Common myeloid progenitor, CD34-positive (primary cell): Measurements from ENCODE around the gene GUCY1A2.

Experiments used
- CTCF ChIA-PET: fragments of 350-600 bp; sonication (Branson Sonifier 250); formaldehyde crosslinking; loops from one replicate; lab custom pipeline; 2021; ENCODE audit warnings: antibody characterized with exemption; lab: Charles Lee
- POLR2A ChIA-PET: fragments of 350-600 bp; sonication (Branson Sonifier 250); formaldehyde crosslinking; loops from one replicate; lab custom pipeline; 2021; ENCODE audit warnings: antibody characterized with exemption; lab: Charles Lee
- DNase-seq, 3 donors: peaks; one replicate each; pipeline versions ENCODE4 v3.0.0 to v3.0.0-alpha.2; 2013
- H3K27ac ChIP-seq, 2 experiments: 1 replicate in 1 of 2; 2 replicates in 1 of 2; pipeline ENCODE4 v1.7.0; 2013; ENCODE audit warnings: inconsistent platforms in 2 of 2, low read length in 2 of 2, mild to moderate bottlenecking in 2 of 2, low read depth in 1 of 2, moderate library complexity in 1 of 2; ENCODE audit not compliant: severe bottlenecking in 2 of 2, insufficient read depth in 1 of 2, poor library complexity in 1 of 2
- H3K27me3 ChIP-seq, 5 experiments: replicated peaks in 2 of 5; 1 replicate in 3 of 5; 2 replicates in 2 of 5; pipeline versions ENCODE4 v1.6.1 to v1.7.0; 2013; ENCODE audit warnings: low read length in 4 of 5, mild to moderate bottlenecking in 2 of 5, moderate library complexity in 2 of 5, inconsistent platforms in 1 of 5; ENCODE audit not compliant: insufficient read depth in 5 of 5, control insufficient read depth in 4 of 5
- H3K36me3 ChIP-seq, 4 experiments: 1 replicate in 2 of 4; 2 replicates in 2 of 4; pipeline versions ENCODE4 v1.6.1 to v1.7.0; 2013; ENCODE audit warnings: low read length in 3 of 4, control low read depth in 1 of 4, mild to moderate bottlenecking in 1 of 4; ENCODE audit not compliant: control insufficient read depth in 4 of 4, insufficient read depth in 4 of 4
- H3K4me1 ChIP-seq, 4 experiments: 1 replicate in 3 of 4; 2 replicates in 1 of 4; pipeline versions ENCODE4 v1.6.1 to v1.7.1; 2013; ENCODE audit warnings: low read length in 3 of 4, mild to moderate bottlenecking in 3 of 4, control low read depth in 1 of 4, inconsistent platforms in 1 of 4, moderate library complexity in 1 of 4; ENCODE audit not compliant: control insufficient read depth in 4 of 4, insufficient read depth in 4 of 4; ENCODE audit errors: control extremely low read depth in 1 of 4
- H3K4me3 ChIP-seq, 7 experiments: 1 replicate in 4 of 7; 2 replicates in 3 of 7; pipeline versions ENCODE4 v1.5.1 to v1.7.0; 2013; ENCODE audit warnings: mild to moderate bottlenecking in 7 of 7, low read length in 6 of 7, moderate library complexity in 6 of 7, inconsistent platforms in 2 of 7, low read depth in 2 of 7, control low read depth in 1 of 7; ENCODE audit not compliant: insufficient read depth in 4 of 7, control insufficient read depth in 1 of 7; ENCODE audit errors: extremely low read depth in 1 of 7
- H3K9me3 ChIP-seq, 5 experiments: 1 replicate in 4 of 5; 2 replicates in 1 of 5; pipeline versions ENCODE4 v1.6.1 to v1.7.1; 2013; ENCODE audit warnings: low read length in 4 of 5, mild to moderate bottlenecking in 2 of 5, inconsistent platforms in 1 of 5, low read depth in 1 of 5, moderate library complexity in 1 of 5; ENCODE audit not compliant: control insufficient read depth in 4 of 5, insufficient read depth in 2 of 5; ENCODE audit errors: control extremely low read depth in 1 of 5
- WGBS: methylation state at CpG from one replicate; pipeline ENCODE4 v1.1.5; 2013; ENCODE audit not compliant: insufficient coverage; 5-methylcytosine and 5-hydroxymethylcytosine counted together

GUCY1A2 gene

GRCh38 chr11:106728859-106729258 lies 289.4 kb downstream of the GUCY1A2 start:
- Histone ChIP-seq H3K27me3 (no peaks in the 10 kb centered on the region), H3K27ac (no peak overlapping the region), H3K4me1 (no peaks in the 10 kb centered on the region), H3K4me3 (no peak overlapping the region), H3K9me3 (no peaks in the 10 kb centered on the region), H3K36me3 (no peaks in the 10 kb centered on the region)
- no peak for DNase-seq
- CTCF ChIA-PET = no interaction called here
- POLR2A ChIA-PET = no interaction called here

DNA sequence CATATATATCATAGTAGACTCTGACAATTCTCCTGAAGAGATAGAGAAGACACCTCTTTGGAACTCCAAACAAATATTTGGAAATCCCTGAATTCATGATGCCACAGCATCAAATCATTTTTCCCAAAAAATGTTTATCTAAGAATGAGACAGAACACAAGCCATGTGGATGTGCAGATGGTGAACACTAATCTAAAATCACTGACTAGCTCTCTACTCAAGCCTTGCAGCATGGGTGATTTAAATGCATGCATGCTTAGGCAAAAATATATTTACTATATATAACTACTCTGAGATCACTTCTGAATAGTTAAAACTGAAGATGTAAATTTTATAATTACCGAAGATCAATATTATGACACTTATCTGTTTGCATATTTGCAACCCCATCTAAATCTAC lies 289.9 kb downstream of the GUCY1A2 start:
- WGBS = no CpG with 5 or more reads among the region's 1 CpG
- no peak for DNase-seq
- CTCF ChIA-PET = no interaction called here
- Histone ChIP-seq H3K36me3 (no peaks in the 10 kb centered on the region), H3K9me3 (no peaks in the 10 kb centered on the region), H3K27ac (no peak overlapping the region), H3K4me3 (no peak overlapping the region), H3K27me3 (no peaks in the 10 kb centered on the region), H3K4me1 (no peaks in the 10 kb centered on the region)
- POLR2A ChIA-PET = no interaction called here

GRCh38 chr11:106727256-106727655 lies 291.0 kb downstream of the GUCY1A2 start:
- no peaks in the 10 kb centered on the region for H3K36me3 ChIP-seq
- no peak overlapping the region for H3K27ac ChIP-seq
- CTCF ChIA-PET = no interaction called here
- H3K27me3 ChIP-seq = no peaks in the 10 kb centered on the region
- no peaks in the 10 kb centered on the region for H3K9me3 ChIP-seq
- DNase-seq = no peak
- WGBS = 78% methylated on average over 1 of the region's 1 CpG
- H3K4me3 ChIP-seq = no peak overlapping the region
- POLR2A ChIA-PET = no interaction called here
- no peaks in the 10 kb centered on the region for H3K4me1 ChIP-seq

DNA sequence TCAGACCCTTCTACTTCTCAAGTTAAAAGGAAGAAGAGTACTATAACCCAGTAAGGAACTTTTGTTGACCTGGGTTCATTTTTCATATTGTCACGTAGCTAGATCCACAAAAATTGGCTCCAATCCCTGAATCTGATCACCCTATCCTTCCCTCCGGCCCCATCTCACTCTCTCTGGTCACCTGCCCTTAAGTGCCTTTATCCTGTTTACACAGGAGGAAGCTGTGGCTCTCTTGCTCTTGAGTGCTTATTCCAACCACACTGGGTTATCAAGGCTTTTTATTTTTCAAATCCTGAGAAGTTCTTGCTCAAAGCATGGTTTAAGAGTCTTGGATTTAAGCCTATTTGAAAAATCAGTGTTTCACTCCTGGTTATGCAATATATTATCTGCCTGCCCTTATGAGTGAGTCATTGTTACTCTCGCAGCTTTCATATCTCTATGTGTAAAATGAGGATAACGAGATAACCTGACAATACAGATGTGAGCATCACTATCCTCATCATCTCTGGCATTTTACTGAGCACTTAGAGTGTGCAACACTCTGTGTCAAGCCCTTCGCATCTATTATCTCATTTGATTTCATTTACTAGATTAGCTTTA lies 293.9 kb downstream of the GUCY1A2 start:
- H3K4me3 ChIP-seq = no peak overlapping the region
- 37% methylated on average over 4 of the region's 5 CpGs for WGBS
- DNase-seq = no peak
- H3K27ac ChIP-seq = no peak overlapping the region
- H3K36me3 ChIP-seq = no peaks in the 10 kb centered on the region
- H3K27me3 ChIP-seq = no peaks in the 10 kb centered on the region
- no peaks in the 10 kb centered on the region for H3K4me1 ChIP-seq
- CTCF ChIA-PET = no interaction called here
- no peaks in the 10 kb centered on the region for H3K9me3 ChIP-seq
- POLR2A ChIA-PET = interaction anchor here (0.6 kb wide), 1 partner anchor 346 kb away, joined by 3 read pairs; no protein-coding TSS in a partner anchor

GRCh38 chr11:106723071-106723470 lies 295.2 kb downstream of the GUCY1A2 start:
- ChIA-PET POLR2A (no interaction called here), CTCF (no interaction called here)
- Histone ChIP-seq H3K9me3 (no peaks in the 10 kb centered on the region), H3K27me3 (no peaks in the 10 kb centered on the region), H3K36me3 (no peaks in the 10 kb centered on the region), H3K27ac (no peak overlapping the region), H3K4me3 (no peak overlapping the region), H3K4me1 (no peaks in the 10 kb centered on the region)
- 97% methylated on average over 3 of the region's 3 CpGs for WGBS
- DNase-seq = no peak

GRCh38 chr11:106717222-106717621 lies 301.1 kb downstream of the GUCY1A2 start:
- H3K9me3 ChIP-seq = no peaks in the 10 kb centered on the region
- WGBS = 100% methylated on average over 1 of the region's 2 CpGs
- H3K27me3 ChIP-seq = peaks cover 0 to 1% (median 0%) of the 10 kb centered on the region in 5 experiments
- POLR2A ChIA-PET = no interaction called here
- CTCF ChIA-PET = no interaction called here
- no peaks in the 10 kb centered on the region for H3K4me1 ChIP-seq
- no peak overlapping the region for H3K27ac ChIP-seq
- no peak for DNase-seq
- no peak overlapping the region for H3K4me3 ChIP-seq
- H3K36me3 ChIP-seq = no peaks in the 10 kb centered on the region

DNA sequence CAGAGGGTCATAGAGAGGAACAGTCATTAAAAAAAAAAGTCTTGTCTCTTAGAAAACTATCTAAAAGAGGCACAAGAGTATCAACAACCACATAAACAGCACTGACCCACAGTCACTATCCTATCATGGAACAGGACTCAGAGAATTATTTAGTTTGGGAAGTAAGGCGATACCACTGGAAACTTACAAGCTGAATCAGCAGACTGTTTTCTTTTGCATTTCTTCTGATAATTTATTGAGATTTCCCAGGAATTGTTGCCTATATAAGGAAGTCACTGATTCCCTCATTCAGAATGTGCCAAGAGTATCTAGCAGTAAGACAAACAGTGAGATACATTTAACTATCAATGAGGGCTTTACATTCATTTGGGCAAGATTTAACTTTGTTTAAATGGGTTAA lies 304.1 kb downstream of the GUCY1A2 start:
- no peak for DNase-seq

More for the DNA sequence above, 304.1 kb downstream of the GUCY1A2 start:
- Histone ChIP-seq H3K4me3 (no peak overlapping the region), H3K27me3 (peaks cover 0 to 1% (median 0%) of the 10 kb centered on the region in 5 experiments), H3K4me1 (no peaks in the 10 kb centered on the region), H3K9me3 (no peaks in the 10 kb centered on the region), H3K27ac (no peak overlapping the region), H3K36me3 (no peaks in the 10 kb centered on the region)
- WGBS = 100% methylated on average over 1 of the region's 1 CpG
- ChIA-PET CTCF (no interaction called here), POLR2A (no interaction called here)
